ENCODE measurements around the gene CCL17.

GRCh38 chr16:57358527-57359095, 46.0 kb upstream of the CCL17 start, which contains the start of gene CCL22:
- TF ChIP-seq CTCF (IDR thresholded peaks at IDR 0.05; ENCODE audit: low read depth, low read length), result no peak
- TF ChIP-seq MAX (IDR thresholded peaks at IDR 0.05; ENCODE audit: low read depth, low read length), result no peak

Data from NB4 (cell line).